Thymus (tissue), 11 donors: ENCODE results near the gene EIF2S2. TPM values are rescaled to one million over a fixed set of nuclear protein-coding genes. Genes with fewer than 3 reads are reported as not detected.

Experiments used
- DNase-seq, 9 donors: peaks; one replicate each; pipeline ENCODE4 v3.0.0-alpha.2; 2013; ENCODE audit warnings: low spot score in 9 of 9, low read depth in 6 of 9, missing footprints in 1 of 9
- H3K27ac ChIP-seq, 2 donors: one replicate each; pipeline ENCODE4 v1.5.1; 2013; ENCODE audit warnings: control low read depth in 1 of 2, low read depth in 1 of 2, low read length in 1 of 2, mild to moderate bottlenecking in 1 of 2, moderate library complexity in 1 of 2
- H3K27me3 ChIP-seq, 2 donors: one replicate each; pipeline ENCODE4 v1.5.1; 2013; ENCODE audit warnings: low read length in 1 of 2; ENCODE audit not compliant: control insufficient read depth in 2 of 2, insufficient read depth in 1 of 2
- H3K36me3 ChIP-seq, 2 donors: one replicate each; pipeline ENCODE4 v1.5.1; 2013; ENCODE audit warnings: low read length in 1 of 2, mild to moderate bottlenecking in 1 of 2, moderate library complexity in 1 of 2; ENCODE audit not compliant: control insufficient read depth in 2 of 2, insufficient read depth in 2 of 2
- H3K4me1 ChIP-seq, 2 donors: one replicate each; pipeline ENCODE4 v1.5.1; 2013; ENCODE audit warnings: low read length in 2 of 2; ENCODE audit not compliant: control insufficient read depth in 2 of 2, insufficient read depth in 2 of 2
- H3K4me3 ChIP-seq, 2 donors: one replicate each; pipeline ENCODE4 v1.5.1; 2013; ENCODE audit warnings: low read length in 2 of 2, control low read depth in 1 of 2, mild to moderate bottlenecking in 1 of 2
- H3K9me3 ChIP-seq, 2 donors: one replicate each; pipeline ENCODE4 v1.5.1; 2013; ENCODE audit warnings: low read length in 1 of 2, mild to moderate bottlenecking in 1 of 2; ENCODE audit not compliant: control insufficient read depth in 2 of 2, insufficient read depth in 1 of 2
- WGBS: extraction: QIAGEN DNeasy Blood & Tissue Kit; methylation state at CpG from one replicate; pipeline ENCODE4 v1.1.7; 2013; 5-methylcytosine and 5-hydroxymethylcytosine counted together
- polyA plus RNA-seq: library from polyadenylated mRNA; stranded (reverse); fragments of 200-250 nt; gene quantifications from one replicate; pipeline ENCODE4 v1.2.3, GENCODE V29; 2013
- total RNA-seq: library from RNA; stranded (reverse); fragments of 120-200 nt; gene quantifications from one replicate; pipeline ENCODE4 v1.2.4, GENCODE V29; 2013
- donor health status: healthy.

The EIF2S2 gene
- total and polyA plus RNA-seq, 2 donors: 48.4 to 78.1 TPM

GRCh38 chr20:34110745-34111641 lies 1.1 kb downstream of the EIF2S2 start:
- H3K4me1 ChIP-seq: peaks cover 10 to 17% of the 10 kb centered on the region in 2 donors

GRCh38 chr20:34110025-34110744 lies 1.9 kb downstream of the EIF2S2 start:
- Histone ChIP-seq H3K36me3 (peaks cover 11 to 24% of the 10 kb centered on the region in 2 donors), H3K27ac (peak overlapping the region; percentile 49 to 89), H3K27me3 (no peaks in the 10 kb centered on the region), H3K9me3 (no peaks in the 10 kb centered on the region), H3K4me1 (peaks cover 10 to 17% of the 10 kb centered on the region in 2 donors), H3K4me3 (peak overlapping the region; percentile 83 to 86)
- no peak for DNase-seq
- 87% methylated on average over 10 of the region's 10 CpGs for WGBS

More at GRCh38 chr20:34110745-34111641, 1.1 kb downstream of the EIF2S2 start:
- peak overlapping the region; percentile 89 to 96 for H3K27ac ChIP-seq
- H3K9me3 ChIP-seq: no peaks in the 10 kb centered on the region
- H3K36me3 ChIP-seq: peaks cover 6 to 18% of the 10 kb centered on the region in 2 donors
- H3K4me3 ChIP-seq: peak overlapping the region; percentile 83 to 86
- peak in 4 of 9 donors; percentile 24 to 59 (median 28) for DNase-seq
- no peaks in the 10 kb centered on the region for H3K27me3 ChIP-seq
- 3% methylated on average over 22 of the region's 22 CpGs for WGBS

- whole genome bisulfite sequencing: 97% methylated on average over 6 of the region's 6 CpGs
- no peak overlapping the region for H3K27ac ChIP-seq
- peaks cover 10 to 17% of the 10 kb centered on the region in 2 donors for H3K4me1 ChIP-seq
- DNase-seq: no peak
- H3K27me3 ChIP-seq: no peaks in the 10 kb centered on the region
- no peak overlapping the region for H3K4me3 ChIP-seq
- peaks cover 17 to 31% of the 10 kb centered on the region in 2 donors for H3K36me3 ChIP-seq
- H3K9me3 ChIP-seq: no peaks in the 10 kb centered on the region
Observed at GRCh38 chr20:34109442-34109841, 2.6 kb downstream of the EIF2S2 start.

GRCh38 chr20:34108616-34109174 lies 3.3 kb downstream of the EIF2S2 start:
- peaks cover 10 to 17% of the 10 kb centered on the region in 2 donors for H3K4me1 ChIP-seq
- DNase-seq: no peak
- no peaks in the 10 kb centered on the region for H3K27me3 ChIP-seq
- no peak overlapping the region for H3K4me3 ChIP-seq
- peaks cover 23 to 38% of the 10 kb centered on the region in 2 donors for H3K36me3 ChIP-seq
- no peaks in the 10 kb centered on the region for H3K9me3 ChIP-seq
- H3K27ac ChIP-seq: no peak overlapping the region
- WGBS: 91% methylated on average over 4 of the region's 4 CpGs

GRCh38 chr20:34105978-34106675 lies 5.9 kb downstream of the EIF2S2 start:
- WGBS: 98% methylated on average over 3 of the region's 3 CpGs
- no peaks in the 10 kb centered on the region for H3K9me3 ChIP-seq
- peaks cover 6 to 9% of the 10 kb centered on the region in 2 donors for H3K4me1 ChIP-seq
- H3K27me3 ChIP-seq: no peaks in the 10 kb centered on the region
- DNase-seq: no peak
- peaks cover 36 to 62% of the 10 kb centered on the region in 2 donors for H3K36me3 ChIP-seq
- H3K4me3 ChIP-seq: no peak overlapping the region
- H3K27ac ChIP-seq: no peak overlapping the region

GRCh38 chr20:34104059-34104458 lies 8.0 kb downstream of the EIF2S2 start:
- Histone ChIP-seq H3K4me3 (no peak overlapping the region), H3K4me1 (no peaks in the 10 kb centered on the region), H3K27me3 (no peaks in the 10 kb centered on the region), H3K27ac (no peak overlapping the region), H3K9me3 (no peaks in the 10 kb centered on the region), H3K36me3 (peaks cover 52 to 72% of the 10 kb centered on the region in 2 donors)
- DNase-seq: no peak
- WGBS: 94% methylated on average over 3 of the region's 3 CpGs

DNA sequence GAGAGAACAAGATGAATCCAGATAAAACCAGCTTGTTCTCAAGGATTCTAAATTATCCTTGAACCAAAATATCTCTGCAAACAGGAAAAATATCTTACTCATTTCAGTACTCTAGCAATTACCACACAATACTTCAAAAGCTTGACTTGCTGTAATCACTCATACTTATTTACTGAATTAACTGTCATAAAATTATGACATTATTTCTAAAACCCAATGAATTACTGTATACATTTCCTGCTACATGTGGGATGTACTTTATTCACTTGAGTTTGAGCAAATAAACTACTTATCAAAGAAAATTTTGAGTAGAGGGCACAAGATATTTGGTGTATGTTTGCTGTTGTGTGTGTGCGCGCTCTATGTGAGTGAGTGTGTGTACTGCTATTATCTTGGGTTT lies 9.7 kb downstream of the EIF2S2 start:
- Histone ChIP-seq H3K4me3 (no peak overlapping the region), H3K27me3 (no peaks in the 10 kb centered on the region), H3K4me1 (no peaks in the 10 kb centered on the region), H3K9me3 (no peaks in the 10 kb centered on the region), H3K36me3 (peaks cover 63 to 77% of the 10 kb centered on the region in 2 donors), H3K27ac (no peak overlapping the region)
- DNase-seq: no peak
- 98% methylated on average over 2 of the region's 2 CpGs for WGBS

DNA sequence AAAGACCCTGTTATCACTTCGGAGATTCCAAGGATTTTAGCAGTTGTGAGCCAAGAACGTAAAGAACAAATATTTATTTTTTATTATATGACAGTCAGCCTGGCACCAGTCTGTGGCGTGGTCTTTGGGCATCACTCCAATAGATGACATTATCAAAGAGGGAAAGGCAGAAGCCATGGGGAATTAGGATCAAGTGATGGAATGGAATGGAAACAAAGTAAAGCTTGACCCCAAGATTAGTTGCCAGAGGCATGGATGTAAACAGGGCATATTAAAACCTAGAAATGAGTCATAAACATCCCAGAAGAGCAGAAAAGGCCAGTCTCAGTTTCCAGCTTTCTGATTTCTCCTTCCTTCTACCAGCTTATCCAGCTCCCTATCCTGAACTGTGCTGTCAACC lies 11.5 kb downstream of the EIF2S2 start:
- WGBS: 97% methylated on average over 3 of the region's 3 CpGs
- H3K9me3 ChIP-seq: no peaks in the 10 kb centered on the region
- H3K4me3 ChIP-seq: no peak overlapping the region
- H3K27ac ChIP-seq: no peak overlapping the region
- H3K36me3 ChIP-seq: peaks cover 77 to 92% of the 10 kb centered on the region in 2 donors
- no peaks in the 10 kb centered on the region for H3K27me3 ChIP-seq
- no peaks in the 10 kb centered on the region for H3K4me1 ChIP-seq
- no peak for DNase-seq
